GM19240 (cell line): ENCODE data around the gene SFSWAP.
"Not testable (repeated sequence)": the region's sequence is repeated elsewhere in the genome, so short reads cannot be mapped to it uniquely, and the experiment has no call there.

ENCODE experiments used
- DNase-seq: peaks from one replicate; pipeline ENCODE4 v3.0.0; 2011; ENCODE audit warnings: low spot score; ENCODE audit not compliant: insufficient read length

SFSWAP gene

DNA sequence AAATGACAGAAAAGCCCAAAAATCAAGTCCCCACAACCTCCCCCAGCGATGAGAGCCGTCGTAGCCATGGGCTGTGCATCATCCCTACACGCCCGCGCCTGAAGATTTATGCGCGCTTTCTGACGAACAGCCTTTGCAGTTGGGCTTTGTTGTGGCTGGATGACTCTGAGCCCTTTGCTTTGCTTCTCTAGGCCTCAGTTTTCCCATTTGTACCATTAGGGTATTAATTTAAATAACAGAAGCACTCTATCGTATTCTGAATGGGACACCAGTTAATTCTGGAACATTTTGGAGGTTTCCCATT lies 24.2 kb downstream of the SFSWAP start:
- DNase-seq: no peak

GRCh38 chr12:131735476-131736445 lies 24.9 kb downstream of the SFSWAP start:
- no peak for DNase-seq

- no peak for DNase-seq
Measured at GRCh38 chr12:131736446-131737149, 25.7 kb downstream of the SFSWAP start.

DNA sequence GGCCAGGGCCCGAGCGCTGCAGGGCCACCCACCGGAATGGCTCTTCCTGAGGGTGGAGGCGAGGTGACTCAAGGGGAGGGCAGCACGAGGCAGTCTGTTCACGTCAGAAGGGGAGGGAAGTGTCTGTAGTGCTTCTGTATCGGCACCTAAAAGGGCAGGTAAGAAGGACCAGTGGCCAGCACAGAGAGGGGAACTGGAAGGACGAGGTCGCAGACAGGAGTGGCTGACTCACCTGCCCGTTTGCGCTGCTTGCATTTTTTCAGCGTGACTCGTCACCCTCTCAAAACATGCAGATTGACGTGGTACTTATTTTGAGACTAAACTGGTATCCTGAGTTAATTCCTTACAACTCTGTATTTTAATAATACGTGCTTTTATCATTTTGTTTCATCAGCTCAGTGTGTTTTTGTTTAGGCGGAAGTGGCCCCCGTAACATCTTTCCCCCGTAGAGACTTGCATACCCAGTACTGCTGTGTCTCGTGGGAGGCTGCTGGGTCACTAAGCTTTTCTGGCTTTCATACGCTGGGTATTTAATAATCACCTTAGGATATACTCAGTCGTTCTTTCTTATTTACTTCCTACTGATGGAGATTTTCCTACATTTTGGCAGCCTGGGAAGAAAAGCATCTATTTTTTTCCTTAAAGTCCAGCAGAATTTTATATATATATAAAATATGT lies 26.4 kb downstream of the SFSWAP start:
- no peak for DNase-seq

DNA sequence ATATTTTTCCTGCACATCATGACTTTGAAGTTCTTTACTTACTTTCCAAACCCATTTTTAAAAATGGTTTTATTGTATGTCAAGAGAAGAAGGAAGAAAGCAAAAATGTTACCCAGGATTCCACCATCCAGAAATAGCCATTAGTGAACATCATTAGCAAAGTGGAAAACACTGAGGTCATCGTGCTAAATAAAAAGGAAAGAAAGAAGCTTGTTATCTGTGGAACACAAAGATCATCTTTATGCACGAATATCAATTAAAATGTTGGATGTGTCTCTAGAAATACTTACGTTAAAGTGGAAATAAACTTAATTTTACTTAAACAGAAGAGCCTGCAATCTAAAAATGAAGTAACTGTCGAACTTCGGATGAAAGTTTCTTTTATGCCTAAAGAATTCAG lies 27.3 kb downstream of the SFSWAP start:
- no peak for DNase-seq

DNA sequence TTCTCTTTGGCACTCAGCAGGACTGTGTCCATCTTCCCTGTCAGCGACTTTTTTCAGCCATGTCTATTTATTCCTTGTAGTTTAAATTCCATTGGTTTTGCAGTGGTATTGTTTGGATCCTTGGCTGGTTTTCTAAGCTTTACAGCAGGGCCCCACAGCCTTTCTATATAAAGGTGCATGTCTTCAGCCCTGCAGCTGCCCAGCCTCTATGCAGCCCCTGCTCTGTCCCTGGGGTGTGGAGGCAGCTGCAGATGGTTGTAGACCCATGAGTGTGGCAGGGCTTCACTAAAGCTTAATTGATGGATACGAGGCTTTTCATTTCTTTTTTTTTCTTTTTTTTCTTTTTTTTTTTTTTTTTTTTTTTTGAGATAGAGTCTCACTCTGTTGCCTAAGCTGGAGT lies 29.7 kb downstream of the SFSWAP start:
- no peak for DNase-seq

GRCh38 chr12:131742761-131743160 lies 31.9 kb downstream of the SFSWAP start:
- not testable (repeated sequence) for DNase-seq

GRCh38 chr12:131743410-131743809 lies 32.5 kb downstream of the SFSWAP start:
- DNase-seq: not testable (repeated sequence)

DNA sequence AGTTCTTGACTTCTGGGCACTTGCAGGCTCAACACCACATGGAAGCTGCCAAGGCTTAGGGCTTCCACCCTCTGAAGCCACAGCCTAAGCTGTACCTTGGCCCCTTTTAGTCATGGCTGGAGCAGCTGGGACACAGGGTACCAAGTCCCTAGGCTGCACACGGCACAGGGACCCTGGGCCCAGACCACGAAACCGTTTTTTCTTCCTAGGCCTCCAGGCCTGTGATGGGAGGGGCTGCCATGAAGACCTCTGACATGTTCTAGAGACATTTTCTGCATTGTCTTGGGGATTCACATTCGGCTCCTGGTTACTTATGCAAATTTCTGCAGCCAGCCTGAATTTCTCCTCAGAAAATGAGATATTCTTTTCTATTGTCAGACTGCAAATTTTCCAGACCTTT lies 33.0 kb downstream of the SFSWAP start:
- DNase-seq: not testable (repeated sequence)

GRCh38 chr12:131744675-131745074 lies 33.8 kb downstream of the SFSWAP start:
- not testable (repeated sequence) for DNase-seq

DNA sequence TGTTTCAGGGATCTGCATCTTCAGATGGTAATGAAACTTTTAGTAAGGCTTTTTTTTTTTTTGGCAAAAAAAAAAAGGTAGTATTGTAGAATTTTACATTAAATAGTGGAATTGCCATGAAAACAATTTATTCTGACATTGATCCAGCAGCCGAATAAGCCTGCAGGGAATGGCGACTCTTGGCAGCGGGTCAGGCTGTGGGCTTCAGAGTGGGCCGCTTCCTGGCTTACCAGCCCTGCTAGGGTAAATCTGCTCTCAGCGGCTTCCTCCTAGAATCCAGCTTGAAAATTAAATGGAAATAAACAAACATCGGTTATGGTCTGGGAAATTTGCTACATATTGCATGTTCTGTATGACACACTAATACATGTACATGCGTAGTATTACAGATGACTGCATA lies 34.8 kb downstream of the SFSWAP start:
- DNase-seq: no peak

- DNase-seq: no peak
Measured at GRCh38 chr12:131747276-131748177, 36.6 kb downstream of the SFSWAP start.

DNA sequence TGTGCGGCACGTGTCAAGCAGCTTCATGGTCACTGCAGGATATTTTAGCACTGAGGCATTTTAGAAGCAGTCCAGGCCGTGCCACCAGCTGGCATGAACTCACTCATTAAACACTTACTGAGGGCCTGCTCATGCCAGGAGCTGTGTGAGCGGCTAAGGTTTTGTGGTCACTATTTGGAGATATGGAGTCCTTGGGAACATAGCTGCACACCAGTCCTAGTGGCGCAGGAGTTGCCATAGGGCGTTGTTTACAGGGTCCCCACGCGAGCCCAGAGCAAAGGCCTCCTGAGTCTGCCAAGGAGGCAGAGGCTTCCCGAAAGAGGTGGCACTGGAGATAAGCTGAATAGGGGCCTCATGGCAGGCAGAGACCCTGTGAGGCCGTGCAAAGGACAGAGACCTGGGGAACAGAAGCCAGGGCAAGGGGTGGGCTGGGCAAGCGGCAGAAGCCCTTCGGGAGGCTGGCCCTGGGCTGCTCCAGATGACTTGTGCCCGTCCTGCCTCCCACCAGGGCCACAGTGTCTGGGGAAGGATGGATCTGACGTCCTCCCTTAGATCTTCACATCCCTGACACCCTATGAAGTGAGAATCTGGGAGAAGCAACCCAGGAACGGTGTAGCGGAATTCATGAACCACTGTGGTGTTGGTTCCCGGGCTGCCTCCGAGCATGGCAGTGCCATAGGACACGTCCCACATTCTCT lies 38.9 kb downstream of the SFSWAP start:
- no peak for DNase-seq

DNA sequence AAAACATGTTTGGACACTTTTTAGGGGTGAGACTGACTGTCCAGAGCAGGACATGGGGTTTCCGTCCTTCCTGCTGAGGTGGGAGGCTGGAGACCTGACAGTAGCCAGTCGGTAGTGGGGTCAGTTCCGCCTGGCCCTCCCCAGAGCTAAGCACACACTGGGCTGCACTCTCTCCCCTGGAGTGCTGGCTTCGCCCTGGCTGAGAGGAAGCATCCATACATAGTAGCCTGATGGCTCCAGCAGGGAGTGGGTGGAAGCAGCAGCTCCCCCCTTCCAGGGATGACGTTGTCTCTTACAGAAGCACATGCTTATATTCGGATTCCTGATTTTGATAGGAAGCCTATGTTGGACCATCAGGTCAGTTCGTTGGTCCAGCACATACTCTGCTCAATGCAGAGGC lies 40.4 kb downstream of the SFSWAP start:
- no peak for DNase-seq

- no peak for DNase-seq
Measured at GRCh38 chr12:131752451-131752850, 41.6 kb downstream of the SFSWAP start.

DNA sequence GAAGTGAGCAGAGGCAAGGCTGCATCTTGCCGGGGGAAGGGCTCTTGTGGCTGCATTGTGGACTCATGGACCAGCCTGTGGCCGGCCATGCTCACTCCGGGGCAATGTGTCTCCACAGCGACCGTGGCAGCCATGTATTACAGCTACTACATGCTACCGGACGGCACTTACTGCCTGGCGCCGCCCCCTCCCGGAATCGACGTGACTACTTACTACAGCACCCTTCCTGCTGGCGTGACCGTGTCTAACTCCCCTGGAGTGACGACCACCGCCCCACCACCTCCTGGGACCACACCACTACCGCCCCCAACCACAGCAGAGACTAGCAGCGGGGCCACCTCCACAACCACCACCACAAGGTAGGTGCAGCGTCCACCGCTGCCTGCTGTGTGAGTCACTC lies 42.1 kb downstream of the SFSWAP start:
- no peak for DNase-seq

- no peak for DNase-seq
Measured at GRCh38 chr12:131753757-131754156, 42.9 kb downstream of the SFSWAP start.

GRCh38 chr12:131754184-131754583 lies 43.3 kb downstream of the SFSWAP start:
- DNase-seq: no peak

GRCh38 chr12:131755305-131756113 lies 44.6 kb downstream of the SFSWAP start:
- no peak for DNase-seq

GRCh38 chr12:131756441-131756840 lies 45.6 kb downstream of the SFSWAP start:
- DNase-seq: no peak
